ENCODE measurements around the gene BTBD10.
A peak's percentile ranks its signal among the peaks of the same experiment; 100 is the strongest.
"Not testable (repeated sequence)": the region's sequence is repeated elsewhere in the genome, so short reads cannot be mapped to it uniquely, and the experiment has no call there.

The BTBD10 gene

DNA sequence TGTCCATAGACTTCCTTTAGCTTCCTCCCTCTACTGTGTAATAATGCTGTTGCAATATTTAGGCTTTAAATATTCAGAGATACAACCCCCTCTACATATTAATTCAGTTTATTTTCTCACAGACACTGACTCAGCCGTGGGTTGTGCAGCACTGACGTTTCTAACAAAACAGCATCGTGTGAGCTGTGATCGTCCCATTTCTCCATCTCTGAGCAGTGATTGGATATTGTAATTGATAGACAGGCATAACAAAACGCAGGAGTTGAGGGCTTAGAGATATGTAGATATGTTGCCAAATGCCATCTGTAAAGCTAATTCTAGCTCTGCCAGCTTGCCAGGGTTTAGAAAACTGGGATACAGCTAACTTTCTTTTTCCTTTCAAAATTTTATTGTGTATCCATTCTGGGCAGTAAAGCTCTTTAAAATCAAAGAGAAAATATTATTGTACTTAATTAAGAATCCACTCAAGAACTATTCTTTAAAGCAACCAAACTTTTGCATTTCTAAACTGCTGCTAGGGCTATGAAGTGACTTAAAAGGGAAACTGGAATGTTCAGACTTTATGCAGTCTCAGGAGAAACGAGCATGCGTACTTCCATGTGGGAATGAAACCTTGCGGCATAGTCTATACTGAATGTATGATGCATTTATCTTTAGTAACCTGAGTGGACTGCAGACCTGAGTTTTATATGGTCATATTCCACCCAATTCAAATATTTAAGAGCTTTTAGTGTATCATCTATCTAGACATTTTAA is 22.7 kb downstream of the BTBD10 start:
- DNase-seq (ENCODE audit: low spot score): no peak

DNA sequence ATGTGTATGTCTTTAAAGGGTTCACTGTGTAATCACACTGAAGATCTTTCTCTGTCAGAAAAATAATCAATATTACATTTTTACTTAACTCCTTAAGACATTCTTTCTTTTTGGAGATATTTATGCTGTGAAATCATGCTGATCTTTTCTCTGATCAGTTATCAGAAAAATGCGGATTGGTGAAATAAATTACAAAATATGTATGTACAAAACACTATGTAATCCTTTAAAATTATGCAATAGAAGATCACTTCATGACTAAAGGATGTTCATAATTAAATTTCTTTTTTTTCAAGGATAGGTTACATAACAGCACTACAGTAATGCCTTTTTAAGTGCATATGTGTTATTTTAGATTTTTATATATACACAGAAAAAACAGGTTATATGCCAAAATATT is 24.7 kb downstream of the BTBD10 start:
- no peak for DNase-seq (ENCODE audit: low spot score)

GRCh38 chr11:13436836-13437235 is 26.2 kb downstream of the BTBD10 start:
- DNase-seq (ENCODE audit: low spot score): not testable (repeated sequence)

DNA sequence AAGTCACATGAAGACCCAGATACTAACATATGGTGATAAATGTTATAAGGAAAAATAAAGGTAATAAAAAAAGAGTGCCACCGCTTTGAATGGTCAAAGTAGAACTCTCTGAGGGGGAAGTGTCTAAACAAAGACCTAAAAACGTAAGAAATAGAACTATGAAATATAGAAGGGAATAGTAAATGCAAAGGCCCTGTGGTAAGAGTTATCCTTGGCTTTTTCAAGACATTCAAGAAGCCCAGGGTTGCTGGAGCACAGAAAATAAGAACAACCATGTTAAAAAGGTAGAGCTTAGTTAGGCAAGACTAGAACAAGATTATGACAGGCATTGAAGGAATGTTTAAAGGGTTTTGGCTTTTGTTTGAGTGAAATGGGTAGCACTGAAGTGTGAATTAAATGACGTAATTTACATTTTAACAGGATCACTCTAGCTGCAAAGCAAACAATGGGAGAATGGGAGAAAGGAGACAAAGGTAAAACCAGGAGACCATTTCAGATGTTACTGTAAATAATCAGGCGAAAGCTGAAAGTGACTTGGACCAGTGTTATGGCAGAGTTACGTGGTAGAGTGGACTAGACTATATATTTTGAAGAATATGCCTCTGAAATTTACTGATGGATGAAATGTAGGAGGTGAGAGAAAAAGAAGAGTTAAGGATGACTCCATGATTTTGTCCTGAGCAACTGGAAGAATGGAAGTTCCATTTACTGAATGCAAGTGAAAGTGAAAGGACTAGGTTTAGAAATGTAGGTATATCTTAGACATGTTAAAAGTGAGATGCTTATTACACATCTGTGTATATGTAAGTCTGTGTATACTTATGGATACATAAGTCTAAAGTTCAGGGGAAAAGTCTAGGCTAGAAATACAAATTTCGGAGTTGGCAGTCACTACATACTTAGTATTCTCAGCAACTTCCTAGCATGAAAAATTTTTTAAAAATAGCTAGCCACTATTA is 28.5 kb downstream of the BTBD10 start:
- no peak for DNase-seq (ENCODE audit: low spot score)

DNA sequence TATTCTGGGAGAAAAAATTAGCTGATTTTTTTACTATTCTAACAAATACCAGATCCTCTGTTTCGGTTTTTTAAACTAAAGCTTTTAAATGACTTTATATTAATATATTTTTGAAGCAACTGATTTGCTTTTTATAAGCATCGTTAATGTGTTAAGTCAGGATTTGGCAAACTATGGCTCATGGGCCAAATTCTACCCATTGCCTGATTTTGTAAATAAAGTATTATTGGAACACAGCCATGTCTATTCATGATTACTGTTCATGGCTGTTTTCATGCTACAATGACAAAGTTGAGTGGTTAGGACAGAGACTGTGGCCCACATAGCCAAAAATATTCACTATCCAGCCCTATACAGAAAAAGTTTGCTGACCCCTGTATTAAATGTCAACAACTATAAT is 29.6 kb downstream of the BTBD10 start:
- DNase-seq (ENCODE audit: low spot score): no peak

- no peak for DNase-seq (ENCODE audit: low spot score)
Observed at GRCh38 chr11:13429836-13430235, 33.2 kb downstream of the BTBD10 start.

DNA sequence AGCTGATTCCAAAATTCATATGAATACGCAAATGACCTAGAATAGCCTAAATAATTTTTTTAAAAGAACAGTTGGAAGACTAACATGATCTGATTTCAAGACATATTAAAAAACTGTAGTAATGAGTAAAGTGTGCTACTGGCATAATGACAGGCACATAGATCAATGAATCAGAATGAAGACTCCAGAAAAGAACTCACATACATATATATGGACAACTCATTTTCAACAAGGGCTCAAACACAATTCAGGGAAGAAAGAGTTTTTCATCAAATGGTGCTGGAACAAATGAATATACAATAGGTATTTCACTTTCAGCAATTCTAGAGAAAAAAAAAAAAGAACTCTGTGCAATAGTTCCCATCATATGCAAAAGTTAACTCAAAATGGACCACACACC is 33.7 kb downstream of the BTBD10 start:
- DNase-seq (ENCODE audit: low spot score): no peak

DNA sequence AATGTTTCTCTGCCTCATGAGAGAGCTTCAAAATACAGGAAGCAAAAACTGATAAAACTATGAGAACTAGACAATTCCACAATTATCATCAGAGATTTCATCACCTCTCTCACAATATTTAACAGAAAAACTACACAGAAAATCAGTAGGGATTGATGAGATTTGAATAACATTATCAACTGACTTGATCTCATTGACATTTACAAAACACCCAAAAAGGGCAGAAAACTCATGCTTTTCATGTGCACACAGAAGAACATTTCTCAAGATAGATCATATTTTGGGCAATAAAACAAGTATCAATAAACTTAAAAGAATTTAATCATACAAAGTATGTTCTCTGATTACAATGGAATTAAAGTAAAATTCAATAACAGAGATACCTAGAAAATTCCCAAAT is 35.6 kb downstream of the BTBD10 start:
- DNase-seq (ENCODE audit: low spot score): no peak

GRCh38 chr11:13423372-13423771 is 39.6 kb downstream of the BTBD10 start:
- no peak for DNase-seq (ENCODE audit: low spot score)

- DNase-seq (ENCODE audit: low spot score): no peak
Observed at GRCh38 chr11:13421561-13421960, 41.5 kb downstream of the BTBD10 start.

- no peak for DNase-seq (ENCODE audit: low spot score)
Observed at GRCh38 chr11:13415201-13415600, 47.8 kb downstream of the BTBD10 start.

DNA sequence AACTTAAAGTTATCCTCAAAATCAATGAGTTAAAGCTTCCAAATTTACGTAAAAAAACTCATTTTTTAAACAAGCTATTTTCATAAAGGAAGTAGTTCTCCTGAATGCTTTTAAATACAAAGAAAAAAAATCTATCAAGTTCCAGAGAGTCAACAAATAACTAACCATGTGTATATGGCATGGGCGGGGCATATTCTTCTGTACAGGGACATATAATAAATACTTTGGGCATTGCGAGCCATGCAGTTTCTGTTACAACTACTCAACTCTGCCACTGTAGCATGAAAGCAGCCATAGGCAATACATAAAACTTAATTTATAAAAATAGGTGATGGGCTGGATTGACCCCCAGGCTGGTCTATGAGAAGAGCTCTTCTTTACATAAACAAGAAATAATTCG is 57.8 kb downstream of the BTBD10 start:
- DNase-seq (ENCODE audit: low spot score): no peak

- DNase-seq (ENCODE audit: low spot score): not testable (repeated sequence)
Observed at GRCh38 chr11:13398335-13398734, 64.7 kb downstream of the BTBD10 start.

- no peak for DNase-seq (ENCODE audit: low spot score)
Observed at GRCh38 chr11:13391217-13391616, 71.8 kb downstream of the BTBD10 start.

- no peak for DNase-seq (ENCODE audit: low spot score)
Observed at GRCh38 chr11:13388741-13389140, 74.3 kb downstream of the BTBD10 start.

DNA sequence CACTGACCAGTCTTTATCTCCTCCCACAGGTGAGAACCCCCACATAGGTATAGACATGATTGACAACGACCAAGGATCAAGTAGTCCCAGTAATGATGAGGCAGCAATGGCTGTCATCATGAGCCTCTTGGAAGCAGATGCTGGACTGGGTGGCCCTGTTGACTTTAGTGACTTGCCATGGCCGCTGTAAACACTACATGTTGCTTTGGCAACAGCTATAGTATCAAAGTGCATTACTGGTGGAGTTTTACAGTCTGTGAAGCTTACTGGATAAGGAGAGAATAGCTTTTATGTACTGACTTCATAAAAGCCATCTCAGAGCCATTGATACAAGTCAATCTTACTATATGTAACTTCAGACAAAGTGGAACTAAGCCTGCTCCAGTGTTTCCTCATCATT is 76.5 kb downstream of the BTBD10 start:
- no peak for DNase-seq (ENCODE audit: low spot score)

GRCh38 chr11:13384908-13385640 is 77.9 kb downstream of the BTBD10 start:
- DNase-seq (ENCODE audit: low spot score): peak; percentile 32

DNA sequence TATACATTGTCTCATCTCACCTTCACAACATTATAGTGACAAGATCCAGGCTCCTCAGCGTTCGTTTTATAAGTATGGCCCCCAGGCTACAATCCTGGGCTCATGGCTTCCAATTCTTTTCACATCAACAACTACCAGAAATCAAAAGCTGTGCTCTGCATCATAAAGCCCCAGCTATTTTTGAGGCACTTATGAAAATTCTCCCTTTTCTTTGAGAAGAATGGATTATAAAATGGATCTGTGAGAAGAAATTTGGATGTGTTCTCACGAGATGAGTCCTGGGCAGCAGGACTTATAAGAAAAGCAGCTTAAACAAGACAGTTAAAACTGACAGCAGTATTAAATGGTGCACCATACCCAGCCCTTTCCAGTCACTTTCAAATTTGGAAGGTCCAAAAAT is 80.3 kb downstream of the BTBD10 start:
- no peak for DNase-seq (ENCODE audit: low spot score)

DNA sequence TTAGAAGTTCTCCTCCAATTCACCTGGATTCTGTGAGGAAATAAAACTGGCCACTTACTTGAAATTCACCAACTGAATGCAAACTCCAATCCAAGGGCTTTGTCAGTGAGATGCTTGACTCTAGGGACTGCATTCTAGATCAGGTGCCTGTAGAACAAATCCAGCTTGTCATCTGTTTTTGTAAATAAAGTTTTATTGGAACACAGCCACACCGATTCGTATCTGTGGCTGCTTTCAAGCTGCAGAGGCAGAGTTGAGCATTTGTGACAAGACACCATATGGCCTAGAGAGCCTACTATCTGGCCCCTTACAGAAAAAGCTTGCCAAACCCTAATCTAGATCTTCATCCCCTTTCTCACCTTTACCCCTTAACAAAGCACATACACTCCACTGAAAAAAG is 82.3 kb downstream of the BTBD10 start:
- no peak for DNase-seq (ENCODE audit: low spot score)

DNA sequence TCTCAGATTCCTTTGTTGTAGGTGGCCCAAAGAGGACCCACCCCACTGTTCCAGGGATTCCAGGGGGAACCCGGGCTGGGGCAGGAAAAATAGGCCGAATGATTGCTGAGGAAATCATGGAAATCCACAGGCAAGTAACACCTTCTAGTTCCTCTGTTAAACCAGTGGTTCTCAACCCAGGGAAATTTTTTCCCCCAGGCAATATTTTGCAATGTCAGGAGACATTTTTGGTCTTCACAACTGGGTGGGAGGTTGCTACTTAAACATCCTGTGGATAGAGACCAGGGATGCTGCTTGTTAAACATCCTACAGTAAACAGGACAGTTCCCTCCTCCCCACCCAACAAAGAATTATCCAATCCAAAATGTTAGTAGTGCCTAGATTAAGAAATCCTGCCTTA is 84.7 kb downstream of the BTBD10 start:
- DNase-seq (ENCODE audit: low spot score): no peak

- DNase-seq (ENCODE audit: low spot score): no peak
Observed at GRCh38 chr11:13376838-13377237, 86.2 kb downstream of the BTBD10 start.

GRCh38 chr11:13376402-13376801 is 86.6 kb downstream of the BTBD10 start:
- DNase-seq (ENCODE audit: low spot score): no peak

DNA sequence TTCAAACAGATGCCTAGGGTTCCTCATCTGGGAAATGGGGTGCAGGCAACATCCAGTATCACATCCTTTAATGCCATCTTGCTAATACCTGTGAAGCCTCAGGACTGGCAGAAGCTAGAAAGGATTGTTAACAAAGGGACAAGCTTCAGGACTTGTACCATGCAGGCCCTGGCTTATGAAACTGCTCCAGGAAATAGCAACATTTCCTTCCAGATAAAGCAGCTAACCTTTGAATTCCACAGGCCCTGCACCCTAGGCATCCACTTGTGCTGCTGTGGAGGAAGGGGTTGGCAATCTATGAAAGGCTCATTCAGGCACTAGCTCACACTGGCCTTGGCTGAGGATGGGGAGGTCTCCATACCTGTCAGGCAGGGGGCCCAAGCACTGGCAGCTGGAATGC is 87.2 kb downstream of the BTBD10 start:
- no peak for DNase-seq (ENCODE audit: low spot score)
